PC-9 (cell line): ENCODE data around the gene TOPAZ1.

Experiments
- EZH2 ChIP-seq: fragments of 200-600 bp; sonication (generic); IDR thresholded peaks from 2 replicates; pipeline ENCODE4 v1.8.0; 2017; ENCODE audit warnings: antibody characterized with exemption, low read depth
- TF ChIP-seq, protein P1 (sequence below): fragments of 200-600 bp; sonication (generic); conservative IDR thresholded peaks from 2 replicates; pipeline ENCODE4 v1.6.1; 2017; ENCODE audit warnings: mixed run types, antibody characterized with exemption, mild to moderate bottlenecking, moderate library complexity

DNA sequence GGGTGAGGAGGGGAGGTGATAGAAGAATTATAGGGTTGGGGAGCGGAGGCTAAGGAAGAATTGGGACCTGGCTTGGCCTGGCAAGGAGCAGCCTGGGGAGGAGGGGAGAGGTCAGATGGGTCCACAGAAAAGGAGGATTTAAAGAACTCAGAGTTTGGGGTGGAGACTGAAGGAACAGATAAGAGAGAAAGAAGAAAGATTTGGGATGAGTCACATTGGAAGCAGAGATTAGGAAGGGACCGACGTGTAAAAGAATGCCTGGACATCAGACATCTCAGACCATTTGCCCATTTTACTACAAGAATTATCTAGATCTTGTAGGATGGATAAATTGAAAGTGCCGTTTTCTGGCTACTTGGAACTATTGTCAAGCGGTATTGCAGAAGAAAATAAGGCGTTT is 107.3 kb downstream of the TOPAZ1 start:
- TF ChIP-seq, protein P1, sequence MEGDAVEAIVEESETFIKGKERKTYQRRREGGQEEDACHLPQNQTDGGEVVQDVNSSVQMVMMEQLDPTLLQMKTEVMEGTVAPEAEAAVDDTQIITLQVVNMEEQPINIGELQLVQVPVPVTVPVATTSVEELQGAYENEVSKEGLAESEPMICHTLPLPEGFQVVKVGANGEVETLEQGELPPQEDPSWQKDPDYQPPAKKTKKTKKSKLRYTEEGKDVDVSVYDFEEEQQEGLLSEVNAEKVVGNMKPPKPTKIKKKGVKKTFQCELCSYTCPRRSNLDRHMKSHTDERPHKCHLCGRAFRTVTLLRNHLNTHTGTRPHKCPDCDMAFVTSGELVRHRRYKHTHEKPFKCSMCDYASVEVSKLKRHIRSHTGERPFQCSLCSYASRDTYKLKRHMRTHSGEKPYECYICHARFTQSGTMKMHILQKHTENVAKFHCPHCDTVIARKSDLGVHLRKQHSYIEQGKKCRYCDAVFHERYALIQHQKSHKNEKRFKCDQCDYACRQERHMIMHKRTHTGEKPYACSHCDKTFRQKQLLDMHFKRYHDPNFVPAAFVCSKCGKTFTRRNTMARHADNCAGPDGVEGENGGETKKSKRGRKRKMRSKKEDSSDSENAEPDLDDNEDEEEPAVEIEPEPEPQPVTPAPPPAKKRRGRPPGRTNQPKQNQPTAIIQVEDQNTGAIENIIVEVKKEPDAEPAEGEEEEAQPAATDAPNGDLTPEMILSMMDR = no peak
- TF ChIP-seq EZH2 = no peak
